B cell (primary cell): ENCODE measurements around the gene TENM3. TPM values are rescaled to one million over a fixed set of nuclear protein-coding genes. Genes with fewer than 3 reads are reported as not detected.

ENCODE experiments used
- ATAC-seq: fragments of 200-7000 bp; cut with Tn5 transposase; one replicate; pipeline ENCODE4 v1.10.0; 2021; ENCODE audit warnings: low read depth, mild to moderate bottlenecking, moderate number of reproducible peaks, moderate library complexity
- CTCF ChIA-PET: fragments of 350-600 bp; sonication (Branson Sonifier 250); formaldehyde crosslinking; loops from one replicate; lab custom pipeline; 2021; ENCODE audit warnings: antibody characterized with exemption, inconsistent platforms; lab: Charles Lee
- POLR2A ChIA-PET: fragments of 350-600 bp; sonication (Branson Sonifier 250); formaldehyde crosslinking; loops from one replicate; lab custom pipeline; 2021; ENCODE audit warnings: antibody characterized with exemption; lab: Charles Lee
- DNase-seq: peaks from one replicate; pipeline ENCODE4 v3.0.0; 2013
- H2AFZ ChIP-seq: 2 replicates; pipeline ENCODE4 v1.6.1; 2012; ENCODE audit warnings: mild to moderate bottlenecking, low read depth, low read length; ENCODE audit not compliant: insufficient read depth, poor library complexity, severe bottlenecking
- H3K27ac ChIP-seq, 2 donors: 1 replicate in 1 of 2; 2 replicates in 1 of 2; pipeline ENCODE4 v1.5.1; 2012 to 2013; ENCODE audit warnings: low read length in 2 of 2, mild to moderate bottlenecking in 2 of 2, moderate library complexity in 1 of 2
- H3K27me3 ChIP-seq, 4 experiments: fragments of 200-600 bp in 1 of 4; sonication (generic) in 1 of 4; replicated peaks in 1 of 4; 1 replicate in 2 of 4; 2 replicates in 2 of 4; pipeline versions ENCODE4 v1.6.1 to v1.7.0; 2013 to 2016; ENCODE audit warnings: low read length in 3 of 4, mild to moderate bottlenecking in 2 of 4, mixed read lengths in 1 of 4, moderate library complexity in 1 of 4; ENCODE audit not compliant: insufficient read depth in 4 of 4, control insufficient read depth in 3 of 4; ENCODE audit errors: control extremely low read depth in 1 of 4
- H3K36me3 ChIP-seq, 2 experiments: replicated peaks in 1 of 2; 1 replicate in 1 of 2; 2 replicates in 1 of 2; pipeline versions ENCODE4 v1.6.1 to v1.7.1; 2013; ENCODE audit warnings: low read length in 1 of 2; ENCODE audit not compliant: insufficient read depth in 2 of 2, control insufficient read depth in 1 of 2; ENCODE audit errors: control extremely low read depth in 1 of 2, extremely low read depth in 1 of 2
- H3K4me1 ChIP-seq, 2 donors: fragments of 200-600 bp in 1 of 2; sonication (generic) in 1 of 2; 1 replicate in 1 of 2; 2 replicates in 1 of 2; pipeline versions ENCODE4 v1.5.1 to v1.6.1; 2013 to 2017; ENCODE audit warnings: low read length in 2 of 2; ENCODE audit not compliant: control insufficient read depth in 2 of 2, insufficient read depth in 2 of 2
- H3K4me2 ChIP-seq: replicated peaks from 2 replicates; pipeline ENCODE3; 2012; ENCODE audit warnings: mild to moderate bottlenecking, low read depth, low read length; ENCODE audit not compliant: poor library complexity, severe bottlenecking
- H3K4me3 ChIP-seq, 5 experiments: fragments of 200-600 bp in 1 of 5; sonication (generic) in 1 of 5; 1 replicate in 3 of 5; 2 replicates in 2 of 5; pipeline versions ENCODE4 v1.5.1 to v1.7.0; 2011 to 2016; ENCODE audit warnings: low read length in 4 of 5, mild to moderate bottlenecking in 4 of 5, low read depth in 2 of 5, control low read depth in 1 of 5, moderate library complexity in 1 of 5; ENCODE audit not compliant: insufficient read depth in 1 of 5; ENCODE audit errors: control extremely low read depth in 1 of 5, extremely low read depth in 1 of 5
- H3K79me2 ChIP-seq: fragments of 200-600 bp; sonication (generic); one replicate; pipeline ENCODE4 v1.6.0; 2016; ENCODE audit warnings: low read length; ENCODE audit not compliant: control insufficient read depth, insufficient read depth
- H3K9ac ChIP-seq: fragments of 200-600 bp; sonication (generic); 2 replicates; pipeline ENCODE4 v1.6.1; 2017; ENCODE audit warnings: mild to moderate bottlenecking, low read length, moderate library complexity
- H3K9me3 ChIP-seq, 3 donors: one replicate each; pipeline versions ENCODE4 v1.6.1 to v1.7.1; 2013; ENCODE audit warnings: low read length in 2 of 3; ENCODE audit not compliant: control insufficient read depth in 2 of 3, insufficient read depth in 1 of 3; ENCODE audit errors: control extremely low read depth in 1 of 3
- H4K20me1 ChIP-seq: 2 replicates; pipeline ENCODE4 v1.6.0; 2012; ENCODE audit warnings: mild to moderate bottlenecking, low read length; ENCODE audit not compliant: insufficient read depth, control insufficient read depth, poor library complexity, severe bottlenecking
- H3K27ac Mint-ChIP-seq: one replicate; pipeline ENCODE4 v1.8.0; 2021; ENCODE audit warnings: mixed read lengths
- H3K27me3 Mint-ChIP-seq: one replicate; pipeline ENCODE4 v1.8.0; 2021; ENCODE audit warnings: mixed read lengths
- H3K4me1 Mint-ChIP-seq: one replicate; pipeline ENCODE4 v1.8.0; 2021; ENCODE audit warnings: mixed read lengths
- H3K4me3 Mint-ChIP-seq: one replicate; pipeline ENCODE4 v1.8.0; 2021; ENCODE audit warnings: mixed read lengths
- H3K9me3 Mint-ChIP-seq: one replicate; pipeline ENCODE4 v1.8.0; 2022; ENCODE audit warnings: mixed read lengths; ENCODE audit not compliant: insufficient read depth
- CTCF ChIP-seq: fragments of 200-600 bp; IDR thresholded peaks from one replicate; pipeline ENCODE4 v1.8.0; 2022; ENCODE audit warnings: antibody characterized with exemption, mild to moderate bottlenecking
- EZH2 ChIP-seq: IDR thresholded peaks from 2 replicates; pipeline ENCODE4 v1.6.1; 2012; ENCODE audit warnings: borderline replicate concordance, low read depth, mild to moderate bottlenecking, moderate library complexity, low read length; ENCODE audit not compliant: insufficient read depth, poor library complexity, severe bottlenecking
- WGBS: methylation state at CpG from one replicate; pipeline ENCODE4 v1.1.5; 2013; ENCODE audit warnings: missing lambda C conversion rate; ENCODE audit not compliant: insufficient coverage; 5-methylcytosine and 5-hydroxymethylcytosine counted together
- intact Hi-C: fragments of 100-400 bp; cut with micrococcal nuclease; formaldehyde crosslinking; loops from one replicate; pipeline ENCODE4 v1.10.0; 2022
- polyA plus RNA-seq: library from polyadenylated mRNA; depleted of rRNA; stranded (reverse); fragments of >200 nt; gene quantifications from 2 replicates; pipeline ENCODE4 v1.2.3, GENCODE V29; 2012
- total RNA-seq, 2 donors: library from RNA; stranded (reverse); fragments of 120-200 nt in 1 of 2; gene quantifications; 1 replicate in 1 of 2; 2 replicates in 1 of 2; pipeline versions ENCODE4 v1.2.3 to v1.2.4, GENCODE V29; 2013 to 2022

TENM3 gene
- total and polyA plus RNA-seq, 2 donors (not counting 1 experiment from before 2014, with no cell fraction given) = not detected

- DNase-seq (no peak), ATAC-seq (no peak)
- Histone ChIP-seq H3K36me3 (no peaks in the 10 kb centered on the region), H3K27me3 (no peaks in the 10 kb centered on the region), H3K79me2 (no peaks in the 10 kb centered on the region), H3K9me3 (no peaks in the 10 kb centered on the region), H3K4me3 (no peak overlapping the region), H3K4me2 (no peak overlapping the region), H4K20me1 (no peaks in the 10 kb centered on the region), H3K9ac (no peak overlapping the region), H3K27ac (no peak overlapping the region), H3K4me1 (no peaks in the 10 kb centered on the region), H2AFZ (no peak overlapping the region)
- H3K9me3 Mint-ChIP-seq = no peaks in the 10 kb centered on the region
- intact Hi-C loops = no loop called here
- no peaks in the 10 kb centered on the region for H3K4me1 Mint-ChIP-seq
- no peaks in the 10 kb centered on the region for H3K27me3 Mint-ChIP-seq
- no peak overlapping the region for H3K27ac Mint-ChIP-seq
- ChIA-PET CTCF (no interaction called here), POLR2A (no interaction called here)
- TF ChIP-seq EZH2 = no peak
- no peak for TF ChIP-seq CTCF
- no peak overlapping the region for H3K4me3 Mint-ChIP-seq
- WGBS = 93% methylated on average over 13 of the region's 13 CpGs
Measured at GRCh38 chr4:182367153-182367552, 124.0 kb downstream of the TENM3 start.

- ChIA-PET CTCF (no interaction called here), POLR2A (no interaction called here)
- DNase-seq (no peak), ATAC-seq (no peak)
- Mint-ChIP-seq H3K4me3 (no peak overlapping the region), H3K27me3 (no peaks in the 10 kb centered on the region), H3K4me1 (no peaks in the 10 kb centered on the region), H3K27ac (no peak overlapping the region), H3K9me3 (no peaks in the 10 kb centered on the region)
- TF ChIP-seq CTCF (no peak), EZH2 (no peak)
- H3K79me2 ChIP-seq = no peaks in the 10 kb centered on the region
- no peak overlapping the region for H2AFZ ChIP-seq
- H3K9me3 ChIP-seq = no peaks in the 10 kb centered on the region
- H3K4me3 ChIP-seq = no peak overlapping the region
- H3K36me3 ChIP-seq = no peaks in the 10 kb centered on the region
- WGBS = no CpG with 5 or more reads among the region's 3 CpGs
- no peaks in the 10 kb centered on the region for H3K4me1 ChIP-seq
- no peaks in the 10 kb centered on the region for H3K27me3 ChIP-seq
- no peak overlapping the region for H3K4me2 ChIP-seq
- intact Hi-C loops = no loop called here
- H3K27ac ChIP-seq = no peak overlapping the region
- no peak overlapping the region for H3K9ac ChIP-seq
- no peaks in the 10 kb centered on the region for H4K20me1 ChIP-seq
Measured at GRCh38 chr4:182369211-182369610, 126.0 kb downstream of the TENM3 start.
